ENCODE measurements around the gene SCRT2. TPM values are rescaled to one million over a fixed set of nuclear protein-coding genes. Genes with fewer than 3 reads are reported as not detected.
A peak's percentile ranks its signal among the peaks of the same experiment; 100 is the strongest.
"Not testable (repeated sequence)": the region's sequence is repeated elsewhere in the genome, so short reads cannot be mapped to it uniquely, and the experiment has no call there.

SCRT2 gene
- total RNA-seq, 1 experiment from 2014 or later, result not detected

DNA sequence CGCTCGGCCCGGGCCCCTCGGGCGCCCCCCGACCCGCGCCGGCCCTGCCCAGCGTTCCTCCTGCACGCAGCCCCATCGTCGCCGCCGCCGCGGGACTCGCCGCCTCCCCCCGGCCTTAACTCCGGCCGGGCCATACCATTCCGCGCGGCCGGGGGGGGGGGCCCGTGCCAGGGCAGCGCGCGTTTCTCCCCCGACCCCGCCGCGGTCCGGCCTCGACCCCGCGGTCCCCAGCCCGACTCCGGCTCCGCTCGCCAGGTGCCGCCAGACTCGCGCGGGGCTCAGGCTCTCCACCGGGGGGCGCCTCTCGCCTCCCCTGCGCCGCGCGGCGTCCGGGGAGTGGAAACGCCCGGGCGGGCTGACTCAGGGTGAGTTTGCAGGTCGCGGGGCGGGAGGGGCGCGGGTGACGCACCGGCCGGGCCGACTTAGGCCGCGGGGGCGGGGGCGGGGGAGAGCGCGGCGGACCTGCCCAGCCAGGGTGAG, 22.5 kb downstream of the SCRT2 start, which contains the start of gene SRXN1:
Gene SRXN1, minus strand, starts transcription at position 91 of the 480 bp plus-strand sequence. Its CDS starts 15 bp downstream, at position 76.
- DNase-seq (ENCODE audit: low read depth), result peak; percentile 90

DNA sequence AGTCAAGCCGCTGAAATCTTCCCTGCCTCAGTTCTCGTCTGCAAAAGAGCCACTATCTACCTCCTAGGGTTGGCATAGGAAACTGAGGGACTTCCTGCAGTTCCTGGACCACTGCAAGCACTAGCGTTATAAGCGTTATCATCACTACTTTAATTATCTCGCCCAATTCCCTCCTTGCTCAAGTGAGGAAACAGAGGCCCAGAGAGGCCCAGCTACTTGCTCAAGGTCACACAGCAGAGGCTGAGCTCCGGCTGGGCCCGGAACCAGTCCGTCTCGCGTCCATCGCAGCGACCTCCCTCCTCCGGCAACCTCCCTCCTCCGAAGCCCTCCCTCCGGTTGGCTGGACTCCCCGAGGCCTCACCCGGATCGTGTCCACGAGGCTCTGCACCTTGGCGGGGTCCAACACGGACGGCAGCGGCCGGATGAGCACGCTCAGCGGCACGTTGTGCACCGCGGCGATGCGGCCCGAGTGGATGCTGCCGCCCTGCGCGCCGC, 22.9 kb downstream of the SCRT2 start:
- peak; percentile 46 for DNase-seq (ENCODE audit: low read depth)

DNA sequence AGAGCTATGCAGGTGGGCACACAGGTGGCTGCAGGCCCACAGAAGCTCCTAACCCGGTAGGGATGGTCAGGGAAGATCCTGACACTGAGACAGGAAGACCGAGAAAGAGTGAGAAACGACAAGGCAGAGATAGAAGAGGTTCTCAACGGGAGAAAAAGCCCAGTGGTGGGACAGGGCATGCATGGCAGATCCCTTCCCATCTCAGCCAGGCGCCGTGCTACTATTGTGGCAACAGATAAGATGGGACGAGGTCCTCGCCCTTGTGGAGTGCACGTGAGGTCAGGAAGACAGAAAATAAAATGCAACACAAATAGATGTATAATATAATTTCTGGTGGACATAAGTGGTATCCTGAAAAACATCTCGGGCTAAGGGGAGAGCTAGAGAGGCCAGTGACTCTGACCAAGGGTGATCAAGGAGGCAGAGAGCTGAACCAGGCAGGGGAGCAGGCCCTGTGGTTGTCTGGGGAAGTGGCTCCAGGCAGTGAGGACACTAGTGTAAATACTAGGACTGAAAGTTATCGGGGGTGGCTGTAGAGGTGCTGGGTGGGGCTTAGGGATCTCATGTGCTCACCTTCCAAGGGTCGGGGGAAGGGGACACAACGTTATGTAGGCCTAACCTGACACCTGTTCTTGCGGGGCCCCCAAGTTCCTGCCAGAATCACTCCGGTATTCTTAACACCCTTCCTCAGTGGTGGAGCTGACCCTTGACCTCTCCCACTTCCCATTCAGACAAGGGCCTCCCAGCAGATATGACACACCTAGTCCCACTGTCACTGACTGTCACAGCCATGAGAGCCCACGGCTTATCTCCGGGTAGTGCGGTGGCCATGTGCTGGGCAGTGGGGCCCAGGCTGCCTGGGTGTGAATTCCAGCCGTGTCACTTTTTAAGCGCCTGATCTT, 23.6 kb downstream of the SCRT2 start:
- no peak for DNase-seq (ENCODE audit: low read depth)

DNA sequence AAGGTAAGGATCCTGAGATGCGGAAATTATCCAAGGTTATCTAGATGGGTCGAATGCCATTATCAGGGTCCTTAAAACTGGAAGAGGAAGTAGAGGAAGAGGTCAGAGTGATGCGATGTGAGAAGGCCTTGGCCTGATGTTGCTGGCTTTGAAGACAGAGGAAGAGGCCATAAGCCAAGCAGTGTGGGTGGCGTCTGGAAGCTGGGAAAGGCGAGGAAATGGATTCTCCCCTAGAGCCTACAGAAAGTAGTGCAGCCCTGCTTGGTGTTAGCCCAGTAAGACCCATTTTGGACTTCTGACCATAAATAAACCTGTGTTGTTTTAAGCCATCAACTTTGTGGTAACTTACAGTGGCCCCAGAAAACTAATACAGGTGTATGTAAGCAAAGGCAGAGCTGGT, 24.6 kb downstream of the SCRT2 start:
- DNase-seq (ENCODE audit: low read depth), result no peak

DNA sequence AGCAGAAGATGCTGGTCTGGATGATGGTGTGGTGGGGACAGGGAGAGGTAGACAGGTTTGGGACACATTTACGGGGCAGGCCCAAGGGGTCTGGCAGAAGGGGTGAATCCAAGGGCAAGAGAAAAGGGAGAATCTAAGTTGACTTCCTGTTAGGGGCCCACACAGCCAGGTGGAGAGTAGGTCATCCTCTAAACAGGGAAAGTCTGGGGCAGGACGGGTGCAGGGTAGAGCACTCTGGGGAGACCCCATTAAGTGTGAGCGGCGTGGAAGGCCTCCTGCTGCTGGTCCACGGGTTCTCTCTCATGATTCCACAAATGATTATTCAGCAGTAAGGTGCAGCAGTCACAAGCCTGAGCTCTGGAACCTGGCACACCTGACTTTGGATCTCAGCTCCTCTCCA, 25.3 kb downstream of the SCRT2 start:
- no peak for DNase-seq (ENCODE audit: low read depth)

DNA sequence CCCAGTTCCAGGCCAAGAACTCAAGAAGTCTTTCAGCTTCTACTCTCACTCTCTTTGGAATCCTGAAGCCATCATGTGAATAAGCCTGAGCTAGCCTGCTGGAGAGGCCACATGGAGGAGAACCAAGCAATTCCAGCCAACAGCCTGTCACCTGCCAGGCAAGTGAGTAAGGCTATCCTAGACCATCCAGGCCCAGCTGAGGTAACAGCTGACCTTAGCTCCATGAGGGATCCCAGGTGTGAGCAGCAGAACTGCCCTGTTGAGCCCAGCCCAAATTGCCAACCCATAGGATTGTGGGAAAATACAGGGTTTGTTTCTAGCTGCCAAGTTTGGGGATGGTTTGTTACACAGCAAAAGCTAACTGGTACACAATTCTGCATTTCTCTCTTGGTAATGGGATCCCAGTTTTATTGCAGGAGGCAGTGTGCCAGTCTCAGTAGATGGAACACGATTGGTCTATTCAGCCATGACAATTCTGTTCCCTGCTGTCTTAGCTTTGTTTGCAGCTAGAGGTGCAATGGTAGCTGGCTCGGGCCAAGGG, 28.1 kb downstream of the SCRT2 start:
- no peak for DNase-seq (ENCODE audit: low read depth)

DNA sequence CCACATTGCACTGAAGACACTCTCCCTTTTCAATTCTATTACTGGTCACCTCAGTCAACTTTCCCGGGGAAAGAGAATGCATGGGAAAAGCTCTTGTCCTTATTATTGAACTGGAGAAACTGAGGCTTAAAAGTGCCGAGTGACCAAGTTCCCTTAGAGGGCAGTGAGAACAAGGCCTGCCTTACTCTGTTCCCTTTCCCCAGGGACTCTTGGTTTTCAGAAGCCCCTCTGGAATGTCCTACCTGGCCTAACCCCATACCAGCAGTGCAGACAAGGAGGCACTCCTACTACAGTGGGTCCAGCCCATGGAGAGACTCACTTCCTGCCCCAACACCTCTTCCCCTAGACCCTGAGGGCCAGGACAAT, 28.8 kb downstream of the SCRT2 start:
- DNase-seq (ENCODE audit: low read depth), result no peak

DNA sequence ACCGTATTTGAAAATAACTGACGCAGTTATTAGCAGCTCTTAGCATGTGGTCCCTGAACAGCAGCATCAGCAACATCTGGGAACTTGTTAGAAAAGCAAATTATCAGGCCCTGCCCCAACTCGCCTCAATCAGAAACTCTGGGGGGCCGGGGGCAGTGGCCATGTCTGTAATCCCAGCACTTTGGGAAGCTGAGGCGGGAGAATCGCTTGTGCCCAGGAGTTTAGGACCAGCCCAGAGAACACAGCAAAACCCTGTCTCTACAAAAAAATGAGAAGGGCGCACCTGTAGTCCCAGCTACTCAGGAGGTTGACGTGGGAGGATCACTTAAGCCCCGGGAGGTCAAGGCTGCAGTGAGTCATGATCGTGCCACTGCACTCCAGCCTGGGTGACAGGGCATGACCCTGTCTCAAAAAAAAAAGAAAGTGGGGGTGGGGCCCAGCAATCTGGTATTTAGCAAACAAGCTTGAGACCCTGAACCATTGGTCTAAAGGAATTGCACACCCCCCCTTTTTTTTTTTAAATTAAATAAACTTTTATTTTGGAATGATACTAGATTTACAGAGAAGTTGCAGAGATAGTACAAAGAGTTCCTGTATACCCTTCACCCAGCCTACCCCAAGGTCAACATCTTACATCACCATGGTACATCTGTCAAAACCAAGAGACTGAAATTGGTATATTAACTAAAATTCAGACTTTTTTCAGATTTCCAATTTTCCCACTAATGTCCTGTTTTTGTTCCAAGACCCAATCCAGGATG, 29.3 kb downstream of the SCRT2 start:
- DNase-seq (ENCODE audit: low read depth), result no peak

DNA sequence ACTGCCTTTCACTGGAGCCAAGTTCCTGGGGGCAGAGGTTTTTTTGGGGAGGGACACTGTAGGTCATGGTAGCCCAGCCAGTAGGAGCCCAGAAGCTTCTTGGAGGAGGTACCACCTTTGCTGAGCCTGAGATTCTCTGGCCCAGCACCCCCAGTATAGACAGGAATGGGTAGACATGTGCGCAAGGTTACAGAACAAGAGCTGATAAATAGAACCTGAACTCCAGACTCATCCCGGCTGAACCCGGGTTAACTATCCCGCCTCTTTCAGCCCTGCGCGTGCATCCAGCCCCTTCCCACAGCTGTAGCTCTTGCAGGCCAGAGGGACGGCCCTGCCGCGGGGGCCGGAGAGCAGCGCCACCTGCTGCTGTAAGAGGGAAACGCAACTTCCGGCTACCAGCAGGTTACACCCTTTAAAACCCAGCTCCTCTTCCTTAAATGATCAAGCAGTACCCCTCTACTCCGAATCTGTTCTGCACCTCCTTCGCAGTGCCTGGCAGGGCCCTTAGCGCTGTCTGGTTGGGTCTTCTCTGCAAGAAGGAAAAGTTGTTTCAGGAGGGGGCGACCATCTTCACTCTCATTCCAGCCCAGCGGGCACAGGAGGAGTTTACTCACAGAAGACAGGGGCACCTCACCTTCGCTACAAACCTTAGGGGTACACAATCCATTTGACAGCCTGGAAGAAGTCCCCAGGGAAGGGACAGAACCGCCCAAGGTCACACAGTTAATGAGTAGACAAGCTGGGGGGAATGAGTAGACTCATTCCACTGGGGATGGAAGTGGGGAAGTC, 30.1 kb downstream of the SCRT2 start:
- DNase-seq (ENCODE audit: low read depth), result peak; percentile 34

DNA sequence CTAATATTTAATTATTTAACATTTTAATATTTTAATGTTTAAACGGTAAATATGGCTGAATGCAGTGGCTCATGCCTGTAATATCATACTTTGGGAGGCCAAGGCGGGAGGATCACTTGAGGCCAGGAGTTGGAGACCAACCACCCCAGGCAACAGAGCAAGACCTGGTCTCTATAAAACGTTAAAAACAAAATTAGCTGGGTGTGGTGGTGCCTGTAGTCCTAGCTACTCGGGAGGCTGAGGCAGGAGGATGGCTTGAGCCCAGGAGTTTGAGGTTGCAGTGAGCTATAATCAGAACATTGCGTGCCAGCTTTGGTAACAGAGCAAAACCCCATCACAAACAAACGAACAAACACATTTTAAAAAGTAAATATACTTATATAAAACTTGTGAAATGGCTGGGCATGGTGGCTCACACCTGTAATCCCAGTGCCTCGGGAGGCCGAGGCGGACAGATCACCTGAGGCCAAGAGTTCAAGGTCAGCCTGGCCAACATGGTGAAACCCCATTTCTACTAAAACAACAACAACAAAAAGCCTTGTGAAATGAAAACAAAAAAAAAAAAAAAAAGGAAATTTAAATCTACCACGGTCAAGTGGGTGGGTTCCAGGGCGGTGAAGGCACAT, 30.8 kb downstream of the SCRT2 start:
- DNase-seq (ENCODE audit: low read depth), result no peak

DNA sequence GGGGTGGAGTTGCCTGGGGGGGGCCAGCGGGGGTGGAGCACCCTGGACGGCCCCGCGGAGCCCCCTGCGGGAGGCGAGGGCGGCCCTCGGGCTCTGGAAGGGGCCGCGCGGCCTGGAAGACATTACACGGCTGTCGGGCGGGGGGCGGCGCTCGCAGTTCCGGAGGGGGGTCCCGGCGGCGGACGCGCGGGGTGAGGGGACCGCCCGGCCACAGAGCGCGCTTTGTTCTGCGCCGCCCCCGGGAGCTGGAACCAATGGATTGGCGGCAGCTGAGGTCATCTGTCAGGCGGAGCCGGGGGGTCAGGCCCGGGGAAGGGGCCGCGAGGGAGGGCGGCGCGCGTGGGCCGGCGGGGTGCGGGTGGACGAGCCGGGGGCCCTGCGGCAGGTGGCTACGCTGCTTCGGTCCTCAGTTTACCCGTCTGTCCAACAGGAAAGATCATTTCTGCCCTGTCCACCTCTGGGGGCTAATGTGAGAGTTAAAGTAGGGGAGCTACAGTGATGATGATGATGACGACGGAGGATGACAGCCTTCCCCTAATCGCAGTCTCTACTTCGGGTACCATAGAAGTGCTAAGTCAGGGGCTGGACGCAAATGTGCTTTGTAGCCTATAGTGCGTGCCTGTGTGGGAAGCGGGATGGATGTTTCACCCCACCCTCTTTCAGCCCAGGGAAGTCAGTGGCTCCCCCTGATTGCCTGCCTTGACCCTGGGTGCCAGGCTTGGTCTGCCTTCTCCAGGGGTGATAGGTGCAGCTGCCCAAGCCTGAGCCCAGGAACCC, 33.0 kb downstream of the SCRT2 start:
- no peak for DNase-seq (ENCODE audit: low read depth)

DNA sequence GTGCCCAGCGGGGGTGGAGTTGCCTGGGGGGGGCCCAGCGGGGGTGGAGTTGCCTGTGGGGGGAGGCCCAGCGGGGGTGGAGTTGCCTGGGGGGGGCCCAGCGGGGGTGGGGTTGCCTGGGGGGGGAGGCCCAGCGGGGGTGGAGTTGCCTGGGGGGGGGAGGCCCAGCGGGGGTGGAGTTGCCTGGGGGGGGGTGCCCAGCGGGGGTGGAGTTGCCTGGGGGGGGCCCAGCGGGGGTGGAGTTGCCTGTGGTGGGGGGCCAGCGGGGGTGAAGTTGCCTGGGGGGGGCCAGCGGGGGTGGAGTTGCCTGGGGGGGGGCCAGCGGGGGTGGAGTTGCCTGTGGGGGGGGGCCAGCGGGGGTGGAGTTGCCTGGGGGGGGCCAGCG, 33.6 kb downstream of the SCRT2 start:
- DNase-seq (ENCODE audit: low read depth), result not testable (repeated sequence)

DNA sequence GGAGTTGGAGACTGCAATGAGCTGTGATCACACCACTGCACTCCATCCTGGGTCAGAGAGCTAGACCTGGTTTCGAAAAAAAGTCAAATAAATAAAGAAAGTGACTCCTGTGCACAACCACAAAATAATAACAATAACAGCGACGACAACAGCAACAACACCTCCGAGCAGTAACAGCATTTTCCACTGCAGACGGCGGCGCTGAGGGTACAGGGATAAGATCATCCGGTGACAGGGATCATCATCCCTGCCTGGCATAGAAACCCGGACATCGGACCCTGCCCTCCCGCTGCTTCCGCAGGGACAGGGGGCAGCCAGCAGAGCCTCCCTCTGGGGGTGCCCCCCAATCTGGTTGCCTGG, 34.1 kb downstream of the SCRT2 start:
- DNase-seq (ENCODE audit: low read depth), result peak; percentile 12

DNA sequence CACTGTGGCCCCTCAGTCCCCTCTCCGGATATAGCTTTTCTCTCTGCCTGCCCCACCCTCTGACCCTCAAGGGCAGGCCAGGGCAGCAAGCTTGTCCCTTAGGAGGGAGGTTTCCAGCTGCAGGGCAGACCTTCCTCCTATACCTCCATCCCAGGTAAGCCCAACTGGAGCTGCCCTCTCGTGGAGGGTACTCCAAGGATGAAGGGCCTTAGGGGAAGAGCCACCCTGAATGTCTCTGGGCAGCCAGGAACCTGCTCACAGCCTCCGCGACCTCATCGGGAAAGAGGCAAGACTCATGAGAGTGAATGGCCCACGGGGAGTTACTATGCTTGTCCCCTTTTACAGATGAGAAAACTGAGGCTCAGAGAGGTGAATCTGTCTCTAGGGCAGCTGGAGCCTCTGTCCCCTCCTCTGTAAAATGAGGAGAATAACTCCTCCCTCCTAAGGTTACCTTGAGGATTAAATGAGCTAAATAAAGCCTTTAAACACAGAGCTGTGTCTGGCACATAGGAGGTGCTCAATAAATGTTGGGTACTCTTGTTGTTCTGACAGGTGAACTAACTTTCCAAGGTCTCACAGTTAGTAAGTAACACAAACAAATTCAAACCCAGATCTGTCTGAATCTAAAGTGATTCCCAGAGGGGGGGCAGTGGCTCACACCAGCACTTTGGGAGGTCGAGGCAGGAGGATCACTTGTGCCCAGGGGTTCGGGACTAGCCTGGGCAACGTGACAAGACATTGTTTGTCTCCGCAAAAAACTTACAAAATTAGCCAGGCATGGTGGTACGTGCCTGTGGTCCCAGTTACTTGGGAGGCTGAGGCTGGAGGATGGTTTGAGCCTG, 34.7 kb downstream of the SCRT2 start:
- no peak for DNase-seq (ENCODE audit: low read depth)

DNA sequence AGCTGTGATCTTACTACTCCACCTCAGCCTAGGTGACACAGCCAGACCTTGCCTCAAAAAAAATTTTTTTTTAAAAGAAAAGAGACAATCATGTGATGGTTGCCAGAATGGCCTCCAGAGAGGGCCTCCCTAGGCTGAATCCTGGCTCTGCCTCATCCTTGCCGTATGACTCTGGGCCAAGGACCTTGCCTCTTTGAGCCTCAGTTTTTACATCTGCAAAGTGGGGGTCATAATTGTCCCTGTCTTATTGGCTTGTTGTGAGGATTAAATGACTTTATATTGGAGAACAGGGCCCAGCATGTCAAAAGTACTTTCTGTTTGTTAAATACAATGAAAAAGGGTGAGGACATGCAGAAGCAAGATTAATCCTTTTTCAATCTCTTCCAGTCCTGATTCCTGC, 37.0 kb downstream of the SCRT2 start:
- no peak for DNase-seq (ENCODE audit: low read depth)

DNA sequence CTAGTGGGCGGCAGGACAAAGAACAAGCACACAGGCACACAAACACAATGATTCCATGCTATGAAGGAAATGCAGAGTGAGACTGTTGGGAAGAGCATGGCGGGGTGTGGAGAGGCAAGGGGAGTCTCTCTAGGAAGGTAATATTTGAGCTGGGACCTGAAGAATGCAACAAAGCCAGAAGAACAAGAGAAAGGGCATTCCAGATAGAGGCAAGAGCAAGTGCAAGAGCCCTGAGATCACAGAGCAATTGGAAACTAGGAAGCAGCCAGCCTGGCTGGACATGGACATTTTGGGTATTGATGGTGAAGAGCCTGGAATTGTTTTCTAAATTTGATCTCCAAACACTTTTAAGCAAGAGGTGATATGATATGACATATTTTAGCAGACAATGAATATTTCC, 38.0 kb downstream of the SCRT2 start:
- DNase-seq (ENCODE audit: low read depth), result no peak

DNA sequence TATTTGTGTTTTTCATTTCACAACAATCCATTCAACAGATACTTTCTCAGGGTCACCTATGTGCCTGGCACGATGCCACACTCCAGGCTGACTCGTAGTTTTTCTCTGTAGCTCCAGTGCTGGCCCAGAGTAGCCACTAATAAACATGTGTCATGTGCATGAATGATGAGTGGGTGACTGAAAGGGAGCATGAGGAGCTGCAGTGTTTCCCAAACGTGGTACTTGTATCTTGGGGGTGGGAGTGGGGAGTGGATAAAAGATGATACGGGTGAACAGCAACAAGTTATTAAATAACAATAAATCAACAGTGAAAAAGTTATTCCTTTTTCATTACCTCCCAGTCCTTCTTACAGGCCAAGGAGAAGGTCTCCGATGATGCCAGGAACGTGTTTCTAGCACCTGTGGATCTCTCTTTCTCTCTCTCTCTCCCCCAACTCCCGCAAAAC, 39.7 kb downstream of the SCRT2 start:
- no peak for DNase-seq (ENCODE audit: low read depth)

DNA sequence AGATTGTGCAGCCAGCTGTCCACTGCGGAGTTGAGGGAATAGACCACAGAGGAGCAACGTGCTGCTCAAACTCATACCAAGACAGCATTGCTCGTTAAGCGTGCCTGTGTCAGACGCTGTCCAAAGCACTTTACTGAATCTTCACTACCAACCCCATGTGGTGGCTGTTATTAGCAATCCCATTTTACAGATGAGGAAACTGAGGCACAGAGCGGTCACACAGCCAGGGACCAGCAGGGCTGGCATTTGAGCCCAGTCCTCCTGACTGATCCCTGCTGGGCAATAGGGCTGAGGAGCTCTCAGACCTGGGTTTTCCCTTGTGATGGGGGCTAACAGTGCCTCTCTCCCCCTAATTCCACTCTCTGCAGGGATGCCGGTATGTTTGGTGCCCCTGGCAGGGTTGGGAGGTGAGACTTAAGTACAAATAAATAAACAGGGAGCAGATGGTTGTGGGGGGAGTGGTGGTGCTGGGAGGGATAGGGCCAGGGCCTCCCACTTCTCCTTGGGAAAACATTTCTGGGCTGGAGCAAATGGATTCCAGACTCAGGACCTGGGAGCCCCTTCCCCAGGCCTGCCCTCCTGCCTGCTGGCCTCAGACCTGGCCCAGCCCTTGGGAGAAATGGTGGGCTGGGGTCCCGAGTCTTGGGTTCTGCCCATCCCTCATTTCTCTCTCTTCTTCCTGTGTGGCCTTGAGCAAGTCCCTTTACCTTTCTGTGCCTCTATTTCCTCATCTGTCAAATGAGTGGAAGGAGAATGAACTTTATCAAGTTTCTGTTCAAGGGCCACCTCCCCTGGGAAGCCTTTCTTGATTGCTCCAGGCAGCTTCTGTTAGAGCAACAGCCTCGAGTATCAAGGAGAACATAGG, 40.3 kb downstream of the SCRT2 start:
- no peak for DNase-seq (ENCODE audit: low read depth)
